ENCODE measurements around the gene XRCC3.

DNA sequence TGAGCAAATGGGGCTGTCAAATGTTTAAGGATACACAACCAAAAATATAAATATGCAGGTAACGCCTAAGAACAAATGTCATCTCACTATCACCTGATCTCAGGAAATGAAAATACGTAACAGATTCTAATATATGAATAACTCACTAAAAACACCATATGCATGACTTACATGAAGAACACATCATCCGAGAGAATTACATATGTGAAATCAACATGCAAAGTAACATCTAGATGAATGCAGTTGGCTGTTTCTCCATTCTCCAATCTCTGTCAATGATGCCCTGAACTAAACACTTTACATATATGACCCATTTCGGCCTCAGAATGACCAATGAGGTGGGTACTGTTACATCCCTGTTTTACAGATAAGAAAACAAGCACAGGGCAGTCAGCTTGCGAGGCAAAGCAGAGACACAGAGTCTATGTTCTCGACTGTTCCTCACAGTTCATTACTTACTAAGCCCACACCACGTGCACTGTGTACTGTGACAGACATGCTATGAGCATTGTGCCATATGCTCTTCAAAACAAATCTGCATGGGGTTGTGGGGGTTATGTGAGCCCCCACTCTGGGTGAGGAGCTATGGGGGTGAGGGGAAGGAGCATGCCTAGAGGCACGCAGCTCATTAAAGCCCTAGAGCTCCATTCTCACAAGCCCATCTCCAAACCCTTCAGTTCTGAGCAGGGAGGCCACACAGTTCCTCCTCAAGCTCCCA lies 43.0 kb upstream of the XRCC3 start:
- TF ChIP-seq, protein P1, sequence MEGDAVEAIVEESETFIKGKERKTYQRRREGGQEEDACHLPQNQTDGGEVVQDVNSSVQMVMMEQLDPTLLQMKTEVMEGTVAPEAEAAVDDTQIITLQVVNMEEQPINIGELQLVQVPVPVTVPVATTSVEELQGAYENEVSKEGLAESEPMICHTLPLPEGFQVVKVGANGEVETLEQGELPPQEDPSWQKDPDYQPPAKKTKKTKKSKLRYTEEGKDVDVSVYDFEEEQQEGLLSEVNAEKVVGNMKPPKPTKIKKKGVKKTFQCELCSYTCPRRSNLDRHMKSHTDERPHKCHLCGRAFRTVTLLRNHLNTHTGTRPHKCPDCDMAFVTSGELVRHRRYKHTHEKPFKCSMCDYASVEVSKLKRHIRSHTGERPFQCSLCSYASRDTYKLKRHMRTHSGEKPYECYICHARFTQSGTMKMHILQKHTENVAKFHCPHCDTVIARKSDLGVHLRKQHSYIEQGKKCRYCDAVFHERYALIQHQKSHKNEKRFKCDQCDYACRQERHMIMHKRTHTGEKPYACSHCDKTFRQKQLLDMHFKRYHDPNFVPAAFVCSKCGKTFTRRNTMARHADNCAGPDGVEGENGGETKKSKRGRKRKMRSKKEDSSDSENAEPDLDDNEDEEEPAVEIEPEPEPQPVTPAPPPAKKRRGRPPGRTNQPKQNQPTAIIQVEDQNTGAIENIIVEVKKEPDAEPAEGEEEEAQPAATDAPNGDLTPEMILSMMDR (conservative IDR thresholded peaks at IDR 0.05; ENCODE audit: low read depth, low read length) = no peak
- no peak for TF ChIP-seq EZH2 (IDR thresholded peaks at IDR 0.05; ENCODE audit: low read length, unreplicated experiment)
- TF ChIP-seq EZH2phosphoT487 (IDR thresholded peaks at IDR 0.05; ENCODE audit: borderline replicate concordance, low read length) = no peak
